Heart left ventricle (tissue), 13 donors: ENCODE results near the gene MICAL3.

Experiments used
- CTCF ChIP-seq, 12 donors: fragments of 200-600 bp; sonication (generic) in 4 of 12; IDR thresholded peaks; one replicate each; pipeline versions ENCODE4 v1.5.0 to v1.8.0; 2018 to 2022; ENCODE audit warnings: antibody characterized with exemption in 12 of 12, mild to moderate bottlenecking in 5 of 12
- POLR2A ChIP-seq, 2 donors: fragments of 450-650 bp; IDR thresholded peaks; one replicate each; pipeline ENCODE4 v1.6.1; 2017; ENCODE audit warnings: antibody characterized with exemption in 2 of 2, mild to moderate bottlenecking in 2 of 2, moderate library complexity in 2 of 2
- donor health status: ischemic (EF 13 %, LVEDD 7.1; RV severe dilation, severe dysfunction).
- donor health status: DM: no; HTN: yes; CAD: no.
- donor health status: DM: no; HTN: no; CAD: no.
- donor health status: ischemic (EF 25% LVEDD 6.9; RV normal size, moderate dysfunction).
- donor health status: ischemic (EF 25% LVEDD 5.7; RV mildly dilated, moderate dysfunction).
- donor health status: ischemic (EF 35%, LVEDD 5.7; RV mildly dilated, moderate dysfunction).
- donor health status: nonischemic (EF 11% LVEDD 7.7; RV severe dilation, severe dysfunction).
- donor health status: DM: yes; HTN: yes; CAD: no.
- donor health status: PGD.
- donor health status: ischemic (EF 29% LVEDD 5.4; RV normal size, mild dysfunction).
- donor health status: nonischemic (EF 23%, LVEDD 6.1; RV moderate dilation, normal function).

- TF ChIP-seq CTCF (IDR thresholded peaks at IDR 0.05) = no peak
- no peak for TF ChIP-seq POLR2A (IDR thresholded peaks at IDR 0.05)
Measured at GRCh38 chr22:17780741-17781318, 243.5 kb downstream of the MICAL3 start.
